Stimulated activated CD8-positive, alpha-beta memory T cell treated with anti-CD3 and anti-CD28 coated beads, Interleukin-4, amount 100 ng/mL, for 24 hours (primary cell): ENCODE measurements around the gene ACOT7.

ENCODE experiments used
- DNase-seq: peaks from one replicate; pipeline ENCODE4 v3.0.0-alpha.2; 2020; ENCODE audit warnings: low read depth

Gene ACOT7

GRCh38 chr1:6285336-6285735, 108.2 kb downstream of the ACOT7 start:
- DNase-seq = no peak

GRCh38 chr1:6282577-6283270, 110.8 kb downstream of the ACOT7 start:
- no peak for DNase-seq

- DNase-seq = no peak
Observed at GRCh38 chr1:6281511-6282402, 111.8 kb downstream of the ACOT7 start.

GRCh38 chr1:6280761-6281451, 112.7 kb downstream of the ACOT7 start:
- no peak for DNase-seq

GRCh38 chr1:6279613-6280383, 113.8 kb downstream of the ACOT7 start:
- DNase-seq = no peak

GRCh38 chr1:6279066-6279465, 114.5 kb downstream of the ACOT7 start:
- no peak for DNase-seq

- no peak for DNase-seq
Observed at GRCh38 chr1:6278263-6278662, 115.3 kb downstream of the ACOT7 start.

- no peak for DNase-seq
Observed at GRCh38 chr1:6276811-6277555, 116.6 kb downstream of the ACOT7 start.

GRCh38 chr1:6275826-6276782, 117.5 kb downstream of the ACOT7 start:
- no peak for DNase-seq

GRCh38 chr1:6274622-6275139, 118.9 kb downstream of the ACOT7 start:
- DNase-seq = no peak

GRCh38 chr1:6274102-6274501, 119.5 kb downstream of the ACOT7 start:
- DNase-seq = no peak

- DNase-seq = no peak
Observed at GRCh38 chr1:6273380-6273891, 120.1 kb downstream of the ACOT7 start.

- no peak for DNase-seq
Observed at GRCh38 chr1:6272868-6273267, 120.7 kb downstream of the ACOT7 start.

- no peak for DNase-seq
Observed at GRCh38 chr1:6272452-6272851, 121.1 kb downstream of the ACOT7 start.

- DNase-seq = no peak
Observed at GRCh38 chr1:6271554-6271953, 122.0 kb downstream of the ACOT7 start.

- no peak for DNase-seq
Observed at GRCh38 chr1:6271006-6271405, 122.6 kb downstream of the ACOT7 start.

- DNase-seq = no peak
Observed at GRCh38 chr1:6270401-6270800, 123.2 kb downstream of the ACOT7 start.

GRCh38 chr1:6269720-6270400, 123.7 kb downstream of the ACOT7 start:
- no peak for DNase-seq

- no peak for DNase-seq
Observed at GRCh38 chr1:6269296-6269695, 124.3 kb downstream of the ACOT7 start.
